Dedifferentiated amniotic fluid mesenchymal stem cell (primary cell): Measurements from ENCODE around the gene EIF5.

ENCODE experiments used
- DNase-seq: peaks from one replicate; pipeline ENCODE4 v3.0.0-alpha.2; 2016; ENCODE audit errors: extremely low spot score

The EIF5 gene

DNA sequence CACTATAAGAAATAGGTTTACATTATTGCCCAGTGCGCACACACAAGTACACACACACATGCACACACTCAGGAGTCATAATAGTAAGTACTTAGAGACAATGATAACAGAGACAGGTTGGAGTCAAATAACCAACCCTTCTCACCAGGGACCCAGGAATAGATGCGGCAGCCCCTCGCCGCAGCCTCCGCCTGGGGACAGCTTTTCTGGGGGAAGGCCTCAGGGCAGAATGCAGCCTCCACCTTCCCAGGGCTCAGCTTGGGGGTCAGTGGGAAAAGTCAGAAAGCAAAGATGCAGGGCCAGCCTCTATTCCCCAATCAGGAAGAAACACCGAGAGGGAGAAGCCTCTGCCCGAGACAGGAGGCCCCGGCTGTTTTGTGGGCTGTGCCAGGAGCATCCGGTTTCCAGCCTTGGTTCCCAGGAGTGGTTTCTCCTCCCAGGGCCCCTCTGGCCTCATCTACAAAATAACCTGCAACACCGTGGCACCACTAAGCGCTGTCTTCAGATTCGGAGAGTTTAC lies 23.4 kb upstream of the EIF5 start:
- DNase-seq, result no peak

DNA sequence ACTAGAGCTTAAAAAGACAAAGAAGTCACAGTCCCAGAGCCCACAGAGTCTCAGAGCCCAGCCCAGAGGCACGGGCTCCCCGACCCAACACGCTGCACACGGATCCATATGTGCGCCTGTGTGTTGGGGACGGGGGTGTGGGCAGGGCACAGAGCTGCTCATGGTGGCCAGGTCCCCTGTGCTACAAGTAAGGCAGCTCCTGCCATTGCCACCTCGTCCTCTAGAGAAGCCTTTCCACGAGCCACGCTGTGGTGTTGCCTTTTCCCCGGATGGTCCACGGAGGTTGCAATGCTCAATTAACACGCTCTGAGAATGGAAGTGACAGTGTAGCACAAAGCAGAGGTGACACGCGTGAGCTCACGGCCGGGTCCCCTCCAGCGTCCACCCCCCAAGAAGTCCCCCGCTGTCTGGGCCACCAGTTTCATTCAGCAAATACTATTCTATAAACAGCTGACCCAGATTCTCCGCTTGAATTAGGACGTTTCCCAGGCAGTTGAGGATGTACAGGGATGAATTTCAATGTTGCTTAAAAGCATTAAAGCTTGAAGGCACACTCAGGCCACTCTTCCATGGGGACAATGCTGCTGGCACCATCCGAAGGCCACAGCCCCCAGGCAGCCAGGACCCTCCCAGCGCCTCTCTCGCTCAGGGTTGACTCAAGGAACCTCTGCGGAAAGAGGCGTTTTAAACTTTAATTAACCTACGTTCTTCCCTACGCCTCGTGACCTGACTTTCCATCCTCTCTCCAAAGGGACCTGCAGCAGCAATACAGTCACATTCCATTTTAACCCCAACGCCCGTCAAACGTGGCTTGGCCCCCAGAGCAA lies 22.7 kb upstream of the EIF5 start:
- DNase-seq, result no peak

DNA sequence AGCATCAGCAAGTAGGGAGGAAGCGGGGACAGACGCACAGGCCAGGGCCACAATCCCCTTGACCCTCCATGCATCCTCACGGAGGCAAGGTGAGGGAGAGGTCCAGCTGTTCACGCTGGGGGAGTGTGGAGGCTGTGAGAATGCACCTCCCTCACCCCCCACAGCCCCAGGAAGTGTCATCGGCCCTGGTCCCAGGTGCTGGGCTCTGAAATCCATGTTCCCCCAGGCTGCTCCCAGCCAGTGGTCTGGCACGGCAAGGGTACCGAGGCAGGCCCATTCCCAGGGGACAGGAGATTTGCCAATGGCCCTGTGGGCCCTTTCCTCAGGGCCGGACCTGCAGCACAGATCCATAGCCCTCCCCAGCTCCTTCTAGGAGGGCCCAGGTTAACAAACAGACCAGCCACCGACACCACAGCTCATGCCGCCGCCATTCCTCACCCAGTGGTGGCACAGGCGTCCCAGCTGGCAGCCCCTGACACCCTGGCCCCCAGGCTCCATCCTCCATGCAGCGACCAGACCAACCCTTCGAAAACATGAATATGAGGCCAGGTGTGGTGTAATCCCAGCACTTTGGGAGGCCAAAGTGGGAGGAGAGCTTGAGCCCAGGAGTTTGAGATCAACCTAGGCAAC lies 21.9 kb upstream of the EIF5 start:
- DNase-seq, result no peak

DNA sequence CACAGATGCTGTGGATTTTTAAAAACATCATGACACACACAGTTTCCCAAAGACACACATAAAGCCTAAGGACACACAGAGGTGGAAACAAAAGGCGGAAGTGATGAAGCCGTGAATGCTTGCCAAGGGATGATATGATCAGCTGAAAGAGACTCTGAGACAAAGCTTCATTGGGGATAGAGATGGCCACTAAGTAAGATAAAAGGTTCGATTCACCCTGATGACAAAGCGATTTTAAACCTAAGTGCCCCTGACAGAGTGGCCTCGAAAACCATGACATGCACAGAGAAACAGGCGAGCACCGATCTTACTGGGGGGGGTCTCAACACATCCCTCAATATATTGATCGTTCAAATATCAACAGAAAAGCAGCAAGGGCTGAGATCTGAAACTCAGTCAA lies 20.3 kb upstream of the EIF5 start:
- DNase-seq, result no peak

DNA sequence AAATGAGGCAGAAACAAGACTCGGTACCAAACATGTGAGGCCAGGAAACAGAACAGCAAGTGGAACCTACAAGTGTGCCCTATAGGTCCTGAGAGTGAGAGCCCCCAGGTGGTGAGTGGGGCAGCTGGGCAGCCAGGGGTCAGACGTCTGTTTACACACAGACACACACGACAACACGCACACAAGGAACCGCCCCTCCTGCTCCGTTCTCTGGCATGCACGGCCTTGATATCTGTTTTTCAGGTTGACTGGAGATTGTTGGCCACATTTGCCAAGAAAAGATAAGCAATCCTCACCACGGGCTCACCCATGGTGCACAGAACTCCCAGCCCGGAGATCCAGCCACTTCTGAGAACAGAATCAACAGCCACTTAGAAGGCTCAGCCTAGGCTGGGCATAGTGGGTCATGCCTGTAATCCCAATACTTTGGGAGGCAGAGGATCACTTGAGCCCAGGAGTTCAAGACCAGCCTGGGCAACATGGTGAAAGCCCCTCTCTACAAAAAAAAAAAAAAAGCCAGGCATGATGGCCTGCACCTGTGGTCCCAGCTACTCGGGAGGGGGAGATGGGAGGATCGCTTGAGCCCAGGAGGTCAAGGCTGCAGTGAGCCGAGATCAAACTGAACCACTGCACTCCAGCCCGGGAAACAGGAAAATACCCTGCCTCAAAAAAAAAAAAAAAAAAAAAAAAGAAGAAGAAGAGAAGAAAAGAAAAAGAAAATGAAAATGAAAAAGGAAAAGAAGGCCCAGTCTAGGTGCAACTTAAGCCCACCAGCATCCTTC lies 19.4 kb upstream of the EIF5 start:
- no peak for DNase-seq

DNA sequence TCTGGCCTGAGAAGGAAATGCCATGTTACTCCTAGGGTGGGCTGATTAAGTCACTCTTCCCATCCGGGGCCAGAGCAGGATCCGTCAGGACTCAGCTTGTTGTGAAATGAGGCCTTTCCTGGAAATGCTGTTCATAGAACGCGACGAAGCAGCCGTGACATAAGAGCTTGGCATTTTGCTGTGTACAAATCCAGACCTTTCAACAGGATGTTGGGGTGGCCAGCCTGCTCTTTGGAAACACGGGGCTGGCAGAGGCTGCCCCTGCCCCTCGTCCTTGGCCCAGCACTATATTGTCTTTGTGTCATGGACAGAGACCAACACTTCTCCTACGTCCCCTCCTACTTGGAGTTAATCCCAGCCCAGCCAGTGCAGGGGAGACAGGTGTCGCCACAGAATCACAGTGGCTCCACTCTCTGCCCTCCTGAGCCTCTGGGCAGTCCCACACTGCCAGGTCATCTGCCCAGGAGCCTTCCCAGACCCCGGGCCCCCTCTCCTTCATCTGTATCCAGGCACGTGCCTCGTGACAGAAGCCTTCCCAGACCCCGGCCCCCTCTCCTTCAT lies 18.6 kb upstream of the EIF5 start:
- no peak for DNase-seq

DNA sequence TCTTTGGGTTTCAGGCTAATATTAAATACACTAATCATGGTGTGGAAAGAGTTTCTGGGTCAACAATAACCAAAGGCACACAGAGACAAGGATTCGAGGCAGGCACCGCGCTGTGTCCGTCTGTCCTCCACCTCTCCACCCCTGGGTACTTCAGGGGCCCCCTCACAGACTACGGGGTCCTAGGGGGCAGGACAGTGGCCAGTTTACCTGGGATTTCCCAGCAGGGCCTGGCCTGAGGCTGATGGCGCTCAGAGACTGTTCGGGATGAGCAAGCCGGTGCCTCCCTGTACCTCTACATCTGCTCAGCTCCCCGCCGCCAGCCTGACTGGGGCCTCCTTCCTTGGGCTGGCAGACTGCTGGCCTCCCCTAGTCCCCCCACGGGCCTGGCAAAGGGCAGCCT lies 18.1 kb upstream of the EIF5 start:
- DNase-seq, result no peak

DNA sequence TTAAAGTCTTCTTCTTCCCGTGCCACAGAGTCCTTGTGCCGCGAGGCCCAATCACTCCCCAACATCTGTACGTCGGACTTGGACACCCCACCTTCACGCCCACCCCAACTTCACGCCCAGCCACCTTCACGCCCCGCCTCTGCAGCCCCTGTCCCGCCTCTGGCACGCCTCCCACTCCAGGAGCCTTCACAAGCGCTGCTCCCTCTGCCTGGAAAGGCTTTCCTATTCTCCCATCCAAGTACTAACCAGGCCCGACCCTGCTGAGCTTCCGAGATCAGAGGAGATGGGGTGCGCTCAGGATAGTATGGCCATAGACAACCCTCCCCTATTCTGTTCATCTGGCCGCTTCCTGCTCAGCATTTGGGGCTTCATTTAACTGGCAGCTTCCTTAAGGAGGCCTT lies 17.3 kb upstream of the EIF5 start:
- DNase-seq, result no peak

DNA sequence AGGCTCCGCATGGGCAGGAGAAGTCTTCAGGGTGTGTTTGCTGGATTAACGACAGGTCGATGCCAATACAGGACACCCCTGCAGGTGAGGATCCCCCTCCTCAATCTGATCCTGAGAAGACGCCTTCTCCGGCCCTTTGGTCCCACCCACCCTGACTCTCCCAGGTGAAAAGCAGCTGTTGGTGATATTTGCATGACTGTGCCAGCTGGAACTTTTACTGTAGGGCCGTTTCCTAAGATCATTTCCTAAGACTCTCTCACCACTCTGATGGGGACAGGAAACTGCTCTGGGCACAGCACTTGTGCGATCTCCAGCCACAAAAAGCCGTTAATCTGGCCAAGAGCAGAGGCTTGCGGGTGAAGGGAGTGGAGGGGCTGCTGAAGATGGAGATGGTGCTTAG lies 16.8 kb upstream of the EIF5 start:
- no peak for DNase-seq

DNA sequence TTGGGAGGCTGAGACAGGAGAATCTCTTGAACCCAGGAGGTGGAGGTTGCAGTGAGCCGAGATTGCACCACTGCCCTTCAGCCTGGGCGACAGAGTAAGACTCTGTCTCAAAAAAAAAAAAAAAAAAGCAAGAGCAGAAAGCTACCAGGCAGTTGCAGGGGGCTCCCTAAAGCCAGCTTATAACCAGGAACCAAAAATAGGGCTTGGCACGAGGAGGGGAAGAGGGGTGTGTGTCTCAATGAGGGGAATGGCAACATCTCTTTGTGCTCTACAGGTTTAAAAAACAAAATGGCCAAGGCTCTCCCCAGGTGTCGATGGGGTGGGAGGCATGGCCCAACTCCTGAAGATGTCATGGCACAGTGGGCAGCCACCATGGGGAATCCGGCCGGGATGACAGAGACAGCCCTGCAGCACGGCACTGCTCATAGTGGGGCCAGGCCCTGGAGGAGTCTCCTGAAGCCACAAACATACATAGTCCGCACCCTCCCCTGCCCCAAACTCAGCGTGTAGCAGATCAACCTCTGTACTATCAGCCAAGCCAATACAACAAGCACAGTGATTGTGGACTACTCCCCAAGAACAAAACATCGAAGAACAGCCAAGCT lies 16.0 kb upstream of the EIF5 start:
- DNase-seq, result no peak

DNA sequence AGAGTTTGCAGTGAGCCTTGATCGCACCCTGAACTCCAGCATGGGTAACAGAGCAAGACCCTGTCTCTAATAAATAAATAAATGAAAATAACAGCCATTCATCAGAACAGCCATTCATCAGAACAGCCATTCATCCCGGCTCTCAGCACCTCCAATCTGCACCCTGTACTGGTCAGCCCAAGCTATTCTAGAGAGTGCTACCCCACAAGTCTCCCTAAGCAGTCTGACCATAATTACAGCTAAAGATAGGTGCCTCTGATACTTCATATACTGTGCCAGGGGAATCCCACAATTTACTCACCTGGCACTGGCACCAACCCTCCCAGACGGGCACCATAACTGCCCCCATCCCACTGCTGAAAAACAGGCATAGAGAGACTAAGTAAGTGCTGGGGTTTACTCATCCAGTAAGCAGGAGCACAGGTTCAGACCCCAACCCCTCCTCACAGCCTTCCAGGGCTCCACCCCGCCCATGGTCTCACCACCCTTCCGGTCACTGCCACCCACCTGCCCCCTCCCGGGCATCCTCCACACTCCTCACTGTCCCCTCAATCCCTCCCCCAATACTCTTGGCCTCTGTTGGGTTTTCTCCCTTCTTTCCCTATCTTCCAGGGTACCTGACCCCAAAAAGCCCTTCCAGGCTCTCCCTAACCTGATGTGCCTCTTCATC lies 15.2 kb upstream of the EIF5 start:
- DNase-seq, result no peak

DNA sequence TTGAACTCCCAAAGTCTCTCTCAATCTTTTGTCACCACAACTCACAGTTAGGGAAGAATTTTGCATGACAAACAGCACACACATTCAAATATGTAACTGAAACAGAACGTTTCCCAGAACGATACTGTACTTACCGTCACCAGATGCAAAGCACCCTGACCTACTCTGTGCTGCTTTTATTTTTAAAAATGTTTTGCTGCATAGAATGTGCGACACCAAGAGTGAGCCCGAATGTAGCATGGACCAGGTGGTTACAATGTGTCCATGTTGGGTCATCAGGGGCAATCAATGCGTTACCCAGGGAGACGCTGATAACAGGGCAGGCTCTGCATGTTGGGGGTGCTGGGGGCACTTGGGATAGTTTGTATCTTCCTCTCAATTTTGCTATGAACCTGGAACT lies 14.6 kb upstream of the EIF5 start:
- DNase-seq, result no peak

DNA sequence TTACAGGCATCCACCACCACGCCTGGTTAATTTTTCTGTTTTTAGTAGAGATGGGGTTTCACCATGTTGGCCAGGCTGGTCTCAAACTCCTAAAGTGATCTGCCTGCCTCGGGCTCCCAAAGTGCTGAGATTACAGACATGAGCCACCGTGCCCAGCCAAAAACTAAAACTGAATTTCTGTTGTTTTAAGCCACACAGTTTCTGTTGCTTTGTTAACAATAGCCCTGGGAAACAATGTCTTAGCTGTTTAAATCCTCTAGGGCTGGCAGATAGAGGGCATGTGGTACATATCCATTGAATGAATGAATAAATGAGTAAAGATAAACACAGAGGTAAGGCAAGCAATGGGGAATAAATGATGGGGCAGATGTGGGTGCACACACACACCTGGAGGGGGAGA lies 8.0 kb upstream of the EIF5 start:
- DNase-seq, result no peak

DNA sequence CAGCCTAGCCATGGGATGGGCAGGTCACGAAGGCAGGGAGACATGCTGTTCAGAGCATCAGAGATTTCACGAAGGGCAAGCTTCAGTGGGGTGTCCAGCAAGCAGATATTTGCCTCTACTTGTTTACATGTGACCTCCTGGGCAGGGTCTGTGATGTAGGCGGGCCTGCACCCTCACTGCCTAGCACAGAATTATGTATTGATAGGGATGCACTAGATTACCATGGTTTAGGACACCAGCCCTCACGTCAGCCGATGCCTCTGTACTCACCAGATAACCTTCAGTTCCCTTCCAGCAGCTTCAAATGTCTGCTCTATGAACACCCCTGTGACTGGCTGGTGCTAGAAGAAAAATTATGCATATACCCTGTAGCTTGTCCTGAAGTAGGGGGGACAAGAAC lies 5.1 kb upstream of the EIF5 start:
- no peak for DNase-seq

DNA sequence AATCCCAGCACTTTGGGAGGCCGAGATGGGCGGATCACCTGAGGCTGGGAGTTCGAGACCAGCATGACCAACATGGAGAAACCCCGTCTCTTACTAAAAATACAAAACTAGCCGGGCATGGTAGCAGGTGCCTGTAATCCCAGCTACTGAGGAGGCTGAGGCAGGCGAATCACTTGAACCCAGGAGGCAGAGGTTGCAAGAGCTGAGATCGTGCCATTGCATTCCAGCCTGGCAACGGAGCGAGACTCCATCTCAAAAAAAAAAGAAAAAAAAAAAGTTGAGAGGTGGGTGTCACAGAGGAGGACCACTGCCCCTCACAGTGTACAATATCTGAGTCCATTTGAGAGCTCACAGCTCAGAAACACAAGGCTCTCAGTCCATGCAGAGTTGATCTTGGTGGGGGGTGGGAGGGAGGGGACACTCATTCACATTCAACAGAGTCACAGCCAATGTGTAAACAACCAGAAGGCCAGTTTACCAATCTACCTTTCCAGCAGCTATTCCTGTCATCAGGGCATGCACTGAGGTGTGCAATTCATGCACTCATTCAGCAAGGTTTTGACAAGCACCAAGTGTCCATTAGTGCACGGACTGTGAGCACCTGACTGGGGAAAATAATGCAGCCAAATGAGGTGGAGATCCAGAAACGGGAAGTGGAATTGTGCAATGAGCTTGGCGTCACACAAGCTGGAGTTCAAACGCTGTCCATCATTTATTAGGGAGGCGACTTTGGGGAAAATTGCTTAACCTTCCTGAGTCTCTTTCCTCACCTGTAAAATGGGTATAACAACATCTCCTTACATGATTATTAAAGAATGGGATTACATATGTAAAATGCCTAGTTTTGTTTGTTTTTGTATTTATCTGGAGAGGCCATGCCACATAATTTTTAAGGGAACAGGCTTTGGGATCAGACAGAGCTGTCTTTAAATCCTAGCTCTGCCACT lies 4.4 kb upstream of the EIF5 start:
- no peak for DNase-seq

DNA sequence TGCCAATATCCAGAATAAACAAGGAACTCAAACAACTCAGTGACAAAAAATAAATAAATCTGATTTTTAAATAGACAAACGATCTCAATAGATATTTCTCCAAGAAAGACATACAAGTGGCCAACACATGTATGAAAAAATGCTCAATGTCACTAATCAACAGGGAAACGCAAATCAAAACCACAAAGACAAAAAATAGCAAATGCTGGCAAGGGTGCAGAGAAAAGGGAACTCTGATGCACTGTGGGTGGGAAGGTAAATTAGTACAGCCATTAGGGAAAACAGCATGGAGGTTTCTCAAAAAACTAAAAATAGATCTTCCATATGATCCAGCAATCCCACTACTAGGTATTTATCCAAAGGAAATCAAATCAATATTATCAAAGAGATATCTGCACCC lies 3.5 kb upstream of the EIF5 start:
- DNase-seq, result no peak

DNA sequence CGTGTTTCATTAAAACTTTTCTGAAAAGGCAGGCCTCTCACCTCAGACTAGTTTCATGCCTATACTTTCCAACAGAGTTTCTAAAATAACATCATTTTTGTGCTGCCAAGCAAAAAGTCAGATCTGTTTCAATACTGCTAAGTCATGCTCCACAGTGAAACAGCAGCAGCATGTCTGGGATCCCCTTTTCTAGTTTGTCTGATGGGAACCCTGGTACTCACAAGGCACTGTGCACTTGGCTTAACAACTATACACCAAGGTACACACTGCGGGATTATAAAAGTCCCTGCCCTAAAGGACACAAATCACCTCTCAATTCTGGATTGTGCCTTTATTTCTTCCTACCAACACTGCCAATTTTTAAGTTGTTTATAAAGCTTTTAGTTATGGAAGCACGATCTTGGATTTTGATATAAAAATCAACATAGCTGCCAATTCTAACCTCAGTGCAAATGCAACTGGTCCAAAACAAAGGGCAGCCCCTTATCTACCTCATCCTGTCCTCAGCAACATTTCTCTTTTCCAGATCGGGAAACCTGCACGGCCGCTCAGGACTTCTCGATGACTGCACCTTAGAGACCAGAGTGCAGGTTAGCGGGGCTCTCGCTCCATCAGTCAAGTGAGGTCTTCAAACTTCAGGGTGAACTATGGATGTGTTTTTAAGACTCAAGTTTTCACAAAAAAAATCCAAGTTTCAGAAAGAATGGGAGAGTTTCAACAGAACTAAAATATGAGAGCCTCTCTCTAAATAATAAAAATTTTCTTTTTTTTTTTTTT lies 1.7 kb upstream of the EIF5 start:
- DNase-seq, result no peak

DNA sequence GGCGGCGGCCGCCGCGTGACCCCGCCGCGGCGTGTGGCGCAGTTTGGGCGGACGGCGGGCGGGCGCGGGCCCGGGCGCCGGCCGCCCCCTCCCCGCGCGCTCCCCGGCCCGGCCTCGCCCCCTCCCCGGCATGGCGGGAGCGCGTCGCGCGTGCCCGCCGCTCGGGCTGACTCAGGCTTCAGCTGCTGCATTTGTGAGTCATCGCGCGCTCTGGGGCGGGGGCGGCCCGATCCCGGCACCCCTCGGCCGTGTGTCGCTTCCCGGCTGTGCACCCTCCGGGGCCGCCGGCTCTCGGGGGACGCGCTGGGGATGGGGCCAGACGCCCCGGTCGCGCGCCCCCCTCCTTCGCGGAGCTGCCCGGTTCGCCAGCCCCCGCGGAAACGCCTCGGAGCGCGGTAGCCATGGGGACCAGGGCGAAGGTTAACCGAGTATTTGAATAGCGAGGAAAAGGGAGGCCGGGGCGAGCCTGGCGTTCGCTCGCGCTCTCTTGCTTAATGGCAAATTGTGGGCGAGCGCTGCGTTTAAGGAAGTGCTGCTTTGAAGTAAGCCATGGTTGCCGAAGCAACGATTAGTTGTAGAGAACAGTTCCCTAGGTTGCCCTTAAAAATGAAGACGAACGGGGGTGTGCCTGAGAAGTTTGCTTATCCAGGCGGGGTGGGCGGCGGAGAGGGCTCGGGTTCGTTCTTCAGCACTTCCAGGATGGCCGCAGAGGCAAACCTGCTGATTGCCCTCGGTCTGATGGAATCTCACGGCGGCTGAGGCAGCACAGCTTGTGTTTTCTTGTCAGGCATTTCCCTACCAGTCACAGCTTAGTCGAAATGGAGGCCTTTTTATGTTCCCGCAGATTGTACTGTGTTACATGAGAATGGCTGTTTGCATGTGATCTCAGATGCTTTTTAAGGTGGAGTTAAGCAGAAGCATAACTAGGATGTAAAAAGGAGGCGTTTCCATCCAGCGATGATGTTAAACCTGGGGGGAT lies 896 bp downstream of the EIF5 start:
- DNase-seq, result peak; percentile 62
